K562 (cell line): ENCODE results near the gene CRACR2B. TPM values are rescaled to one million over a fixed set of nuclear protein-coding genes. Genes with fewer than 3 reads are reported as not detected.

ENCODE experiments used
- polyA plus RNA-seq, 8 experiments: library from polyadenylated mRNA; depleted of rRNA in 4 of 8; stranded (reverse) in 5 of 8; unstranded in 3 of 8; fragments of >200 nt; fragmentation: Nextera tagmentation in 2 of 8; fragmentation: Illumina TruSeq in 1 of 8; extraction: Ambion mirVana in 2 of 8; extraction: Trizol in 1 of 8; gene quantifications; 2 replicates each; pipeline versions ENCODE4 v1.2.1 to v1.2.3, GENCODE V29; 2011 to 2014; ENCODE audit warnings: inconsistent platforms in 1 of 8, missing spikeins in 1 of 8
- small RNA-seq: library from RNA; depleted of rRNA; stranded (forward); fragments of <200 nt; gene quantifications from one replicate; pipeline ENCODE3, GENCODE V24; 2014
- total RNA-seq, 7 experiments: library from RNA; depleted of rRNA in 6 of 7; stranded (reverse); fragments of >200 nt in 6 of 7; fragmentation: Illumina TruSeq in 2 of 7; extraction: Trizol in 2 of 7; gene quantifications; 2 replicates each; pipeline versions ENCODE4 v1.2.1 to v1.2.3, GENCODE V29; 2011 to 2021; ENCODE audit warnings: low replicate concordance in 1 of 7

The CRACR2B gene
- total and polyA plus RNA-seq, 9 of the 15 experiments (the other 6 are each of a cell fraction or from before 2014, with no cell fraction given): 0.10 to 51.0 (median 6.0) TPM

Small RNA genes within 50 kb of the gene (small RNA-seq; reads per million reads assigned to genes)
- gene SNORA52: not detected

Other genes with a start within 250 kb of the CRACR2B start
Only the 7 nearest of the 21 such genes appear.
- 17.0 and 21.5 TPM in 2 replicates for gene SLC25A22, start 29.6 kb upstream of the CRACR2B start, total RNA-seq (2014; rRNA removed)
- gene SLC25A22, start 29.6 kb upstream of the CRACR2B start, total RNA-seq (2014; rRNA removed; fragmentation: Illumina TruSeq; extraction: Trizol): 2.5 and 3.0 TPM in 2 replicates
- 11.4 and 11.8 TPM in 2 replicates for gene SLC25A22, start 29.6 kb upstream of the CRACR2B start, total RNA-seq (2015; rRNA removed; fragmentation: Illumina TruSeq; extraction: Trizol)
- gene SLC25A22, start 29.6 kb upstream of the CRACR2B start, total RNA-seq (2021): 54.7 and 55.4 TPM in 2 replicates
- gene SLC25A22, start 29.6 kb upstream of the CRACR2B start, polyA plus RNA-seq (2011; rRNA removed): 9.3 and 32.2 TPM in 2 replicates
- gene SLC25A22, start 29.6 kb upstream of the CRACR2B start, polyA plus RNA-seq (2014; fragmentation: Illumina TruSeq; extraction: Trizol): 15.0 and 37.3 TPM in 2 replicates
- gene SLC25A22, start 29.6 kb upstream of the CRACR2B start, polyA plus RNA-seq (2014; fragmentation: Nextera tagmentation; extraction: Ambion mirVana): under 1 TPM; 0.41 to 0.44 TPM
- gene SLC25A22, start 29.6 kb upstream of the CRACR2B start, polyA plus RNA-seq (2014; rRNA removed): 30.0 and 32.8 TPM in 2 replicates
- gene PIDD1, start 22.7 kb upstream of the CRACR2B start, total RNA-seq (2014; rRNA removed): 13.2 and 18.7 TPM in 2 replicates
- 0.95 and 1.0 TPM in 2 replicates for gene PIDD1, start 22.7 kb upstream of the CRACR2B start, total RNA-seq (2014; rRNA removed; fragmentation: Illumina TruSeq; extraction: Trizol)
- gene PIDD1, start 22.7 kb upstream of the CRACR2B start, total RNA-seq (2015; rRNA removed; fragmentation: Illumina TruSeq; extraction: Trizol): 7.3 and 7.6 TPM in 2 replicates
- gene PIDD1, start 22.7 kb upstream of the CRACR2B start, total RNA-seq (2021): 31.3 and 32.1 TPM in 2 replicates
- gene PIDD1, start 22.7 kb upstream of the CRACR2B start, polyA plus RNA-seq (2011; rRNA removed): 8.5 and 20.7 TPM in 2 replicates
- gene PIDD1, start 22.7 kb upstream of the CRACR2B start, polyA plus RNA-seq (2014; fragmentation: Illumina TruSeq; extraction: Trizol): 3.0 and 11.1 TPM in 2 replicates
- gene PIDD1, start 22.7 kb upstream of the CRACR2B start, polyA plus RNA-seq (2014; fragmentation: Nextera tagmentation; extraction: Ambion mirVana): under 1 TPM; 0.32 to 0.36 TPM
- gene PIDD1, start 22.7 kb upstream of the CRACR2B start, polyA plus RNA-seq (2014; rRNA removed): 47.5 and 52.7 TPM in 2 replicates
- gene RPLP2, start 18.0 kb upstream of the CRACR2B start, total RNA-seq (2014; rRNA removed): 1,805 and 1,933 TPM in 2 replicates
- gene RPLP2, start 18.0 kb upstream of the CRACR2B start, total RNA-seq (2014; rRNA removed; fragmentation: Illumina TruSeq; extraction: Trizol): 1,134 and 1,237 TPM in 2 replicates
- gene RPLP2, start 18.0 kb upstream of the CRACR2B start, total RNA-seq (2015; rRNA removed; fragmentation: Illumina TruSeq; extraction: Trizol): 1,326 and 1,329 TPM in 2 replicates
- gene RPLP2, start 18.0 kb upstream of the CRACR2B start, total RNA-seq (2021): 3,807 and 3,932 TPM in 2 replicates
- gene RPLP2, start 18.0 kb upstream of the CRACR2B start, polyA plus RNA-seq (2011; rRNA removed): 687 and 817 TPM in 2 replicates
- gene RPLP2, start 18.0 kb upstream of the CRACR2B start, polyA plus RNA-seq (2014; fragmentation: Illumina TruSeq; extraction: Trizol): 528 and 867 TPM in 2 replicates
- 1,000 to 10,000 TPM; 1,853 to 1,893 TPM for gene RPLP2, start 18.0 kb upstream of the CRACR2B start, polyA plus RNA-seq (2014; fragmentation: Nextera tagmentation; extraction: Ambion mirVana)
- gene RPLP2, start 18.0 kb upstream of the CRACR2B start, polyA plus RNA-seq (2014; rRNA removed): 1,548 and 1,633 TPM in 2 replicates
- 22.2 and 32.0 TPM in 2 replicates for gene PNPLA2, start 9.0 kb upstream of the CRACR2B start, total RNA-seq (2014; rRNA removed)
- gene PNPLA2, start 9.0 kb upstream of the CRACR2B start, total RNA-seq (2014; rRNA removed; fragmentation: Illumina TruSeq; extraction: Trizol): 3.6 and 5.0 TPM in 2 replicates
- gene PNPLA2, start 9.0 kb upstream of the CRACR2B start, total RNA-seq (2015; rRNA removed; fragmentation: Illumina TruSeq; extraction: Trizol): 8.4 and 9.0 TPM in 2 replicates
- 87.1 and 87.5 TPM in 2 replicates for gene PNPLA2, start 9.0 kb upstream of the CRACR2B start, total RNA-seq (2021)
- 6.9 and 29.3 TPM in 2 replicates for gene PNPLA2, start 9.0 kb upstream of the CRACR2B start, polyA plus RNA-seq (2011; rRNA removed)
- gene PNPLA2, start 9.0 kb upstream of the CRACR2B start, polyA plus RNA-seq (2014; fragmentation: Illumina TruSeq; extraction: Trizol): 21.4 and 37.1 TPM in 2 replicates
- under 1 TPM; 0.39 TPM for gene PNPLA2, start 9.0 kb upstream of the CRACR2B start, polyA plus RNA-seq (2014; fragmentation: Nextera tagmentation; extraction: Ambion mirVana)
- 36.4 and 49.4 TPM in 2 replicates for gene PNPLA2, start 9.0 kb upstream of the CRACR2B start, polyA plus RNA-seq (2014; rRNA removed)
- gene CD151, start 5.0 kb downstream of the CRACR2B start, total RNA-seq (2014; rRNA removed): 141 and 185 TPM in 2 replicates
- 40.0 and 65.9 TPM in 2 replicates for gene CD151, start 5.0 kb downstream of the CRACR2B start, total RNA-seq (2014; rRNA removed; fragmentation: Illumina TruSeq; extraction: Trizol)
- gene CD151, start 5.0 kb downstream of the CRACR2B start, total RNA-seq (2015; rRNA removed; fragmentation: Illumina TruSeq; extraction: Trizol): 121 and 140 TPM in 2 replicates
- 187 and 189 TPM in 2 replicates for gene CD151, start 5.0 kb downstream of the CRACR2B start, total RNA-seq (2021)
- 179 and 218 TPM in 2 replicates for gene CD151, start 5.0 kb downstream of the CRACR2B start, polyA plus RNA-seq (2011; rRNA removed)
- 95.6 and 190 TPM in 2 replicates for gene CD151, start 5.0 kb downstream of the CRACR2B start, polyA plus RNA-seq (2014; fragmentation: Illumina TruSeq; extraction: Trizol)
- gene CD151, start 5.0 kb downstream of the CRACR2B start, polyA plus RNA-seq (2014; fragmentation: Nextera tagmentation; extraction: Ambion mirVana): 1 to 10 TPM; 2.3 to 6.5 TPM
- gene CD151, start 5.0 kb downstream of the CRACR2B start, polyA plus RNA-seq (2014; rRNA removed): 187 and 238 TPM in 2 replicates
- 688 and 1,043 TPM in 2 replicates for gene POLR2L, start 14.6 kb downstream of the CRACR2B start, total RNA-seq (2014; rRNA removed)
- 21.4 and 38.3 TPM in 2 replicates for gene POLR2L, start 14.6 kb downstream of the CRACR2B start, total RNA-seq (2014; rRNA removed; fragmentation: Illumina TruSeq; extraction: Trizol)
- 170 and 171 TPM in 2 replicates for gene POLR2L, start 14.6 kb downstream of the CRACR2B start, total RNA-seq (2015; rRNA removed; fragmentation: Illumina TruSeq; extraction: Trizol)
- gene POLR2L, start 14.6 kb downstream of the CRACR2B start, total RNA-seq (2021): 217 and 237 TPM in 2 replicates
- gene POLR2L, start 14.6 kb downstream of the CRACR2B start, polyA plus RNA-seq (2011; rRNA removed): 40.7 and 91.6 TPM in 2 replicates
- gene POLR2L, start 14.6 kb downstream of the CRACR2B start, polyA plus RNA-seq (2014; fragmentation: Illumina TruSeq; extraction: Trizol): 48.1 and 191 TPM in 2 replicates
- gene POLR2L, start 14.6 kb downstream of the CRACR2B start, polyA plus RNA-seq (2014; fragmentation: Nextera tagmentation; extraction: Ambion mirVana): 100 to 1,000 TPM in 1 of 2 experiments, 10 to 100 TPM in 1; 97.7 to 108 TPM
- gene POLR2L, start 14.6 kb downstream of the CRACR2B start, polyA plus RNA-seq (2014; rRNA removed): 350 and 635 TPM in 2 replicates
- 23.1 and 40.5 TPM in 2 replicates for gene TSPAN4, start 14.9 kb downstream of the CRACR2B start, total RNA-seq (2014; rRNA removed)
- gene TSPAN4, start 14.9 kb downstream of the CRACR2B start, total RNA-seq (2014; rRNA removed; fragmentation: Illumina TruSeq; extraction: Trizol): 2.3 and 3.8 TPM in 2 replicates
- gene TSPAN4, start 14.9 kb downstream of the CRACR2B start, total RNA-seq (2015; rRNA removed; fragmentation: Illumina TruSeq; extraction: Trizol): 15.7 and 16.7 TPM in 2 replicates
- 27.6 and 28.3 TPM in 2 replicates for gene TSPAN4, start 14.9 kb downstream of the CRACR2B start, total RNA-seq (2021)
- 21.5 and 42.1 TPM in 2 replicates for gene TSPAN4, start 14.9 kb downstream of the CRACR2B start, polyA plus RNA-seq (2011; rRNA removed)
- 5.6 and 19.8 TPM in 2 replicates for gene TSPAN4, start 14.9 kb downstream of the CRACR2B start, polyA plus RNA-seq (2014; fragmentation: Illumina TruSeq; extraction: Trizol)
- 1 to 10 TPM in 1 of 2 experiments, under 1 TPM in 1; 0.07 to 2.4 TPM for gene TSPAN4, start 14.9 kb downstream of the CRACR2B start, polyA plus RNA-seq (2014; fragmentation: Nextera tagmentation; extraction: Ambion mirVana)
- gene TSPAN4, start 14.9 kb downstream of the CRACR2B start, polyA plus RNA-seq (2014; rRNA removed): 31.0 and 33.0 TPM in 2 replicates